ENCODE data around the gene LPIN2.
A peak's percentile ranks its signal among the peaks of the same experiment; 100 is the strongest.
"Not testable (repeated sequence)": the region's sequence is repeated elsewhere in the genome, so short reads cannot be mapped to it uniquely, and the experiment has no call there.

LPIN2 gene

DNA sequence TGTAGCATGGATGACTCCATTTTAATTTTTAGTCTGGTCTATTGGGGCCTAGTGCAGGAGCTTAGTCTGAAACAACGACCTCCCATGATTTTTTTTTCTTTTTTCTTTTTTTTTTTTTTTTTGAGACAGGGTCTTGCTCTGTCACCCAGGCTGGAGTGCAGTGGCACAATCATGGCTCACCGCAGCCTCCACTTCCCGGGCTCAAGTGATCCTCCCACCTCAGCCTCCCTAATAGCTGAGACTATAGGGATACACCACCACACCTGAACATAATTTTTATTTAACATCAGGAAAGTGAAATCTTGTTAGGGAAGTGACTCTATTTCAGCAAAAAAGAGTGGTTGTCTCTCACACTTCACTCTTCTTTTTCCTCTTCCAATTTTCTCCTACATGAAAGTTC is 15.2 kb upstream of the LPIN2 start:
- H3K9me3 Mint-ChIP-seq, H3K27me3 Mint-ChIP-seq, H3K36me3 Mint-ChIP-seq, H3K27ac Mint-ChIP-seq, H3K4me3 Mint-ChIP-seq, H3K4me1 Mint-ChIP-seq: not testable (repeated sequence)

DNA sequence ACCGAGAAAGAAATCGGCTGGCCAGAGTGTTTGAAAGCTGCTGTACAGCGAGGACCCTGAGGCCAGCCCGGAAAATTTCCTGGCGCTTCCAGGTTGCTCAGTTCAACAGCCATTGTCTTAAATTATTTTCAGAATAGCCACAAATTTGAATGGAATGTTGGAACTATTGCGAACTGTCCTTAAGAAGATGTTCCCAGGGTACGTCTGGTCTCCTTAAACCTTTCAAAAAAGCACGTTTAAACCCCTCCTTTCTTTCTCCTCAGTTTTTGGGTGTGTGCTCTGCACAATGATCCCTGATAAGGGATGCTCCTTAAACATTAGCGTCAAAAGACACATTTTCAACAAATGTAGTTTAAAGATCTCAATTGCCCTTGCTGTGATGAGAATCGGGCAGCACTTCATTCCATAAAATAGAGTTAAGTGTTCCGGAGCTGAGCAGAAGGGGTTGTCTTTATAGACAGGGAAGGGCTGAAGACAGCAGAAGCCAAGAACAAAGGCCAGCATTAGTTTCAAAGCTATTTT is 14.5 kb upstream of the LPIN2 start:
- Mint-ChIP-seq H3K27me3 (no peaks in the 10 kb centered on the region), H3K4me3 (no peak overlapping the region), H3K36me3 (no peaks in the 10 kb centered on the region), H3K27ac (no peak overlapping the region), H3K4me1 (no peaks in the 10 kb centered on the region), H3K9me3 (no peaks in the 10 kb centered on the region)

DNA sequence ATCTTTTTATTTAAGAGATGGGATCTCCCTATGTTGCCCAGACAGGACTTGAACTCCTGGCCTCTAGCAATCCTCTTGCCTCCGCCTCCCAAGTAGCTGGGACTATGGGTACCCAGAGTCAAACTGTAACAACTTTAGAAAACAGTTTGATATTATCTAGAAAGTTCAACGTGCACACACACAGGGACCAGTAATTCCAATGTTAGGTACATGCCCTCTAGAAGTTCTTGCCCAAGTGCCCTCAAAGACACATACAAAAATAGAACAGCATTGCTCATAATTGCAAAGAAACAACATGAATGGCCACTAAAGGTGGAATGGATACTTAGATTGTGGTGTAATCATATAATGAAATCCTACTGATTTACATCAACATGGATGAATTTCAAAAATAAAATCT is 12.6 kb upstream of the LPIN2 start:
- no peaks in the 10 kb centered on the region for H3K36me3 Mint-ChIP-seq
- H3K4me1 Mint-ChIP-seq, result no peaks in the 10 kb centered on the region
- H3K9me3 Mint-ChIP-seq, result no peaks in the 10 kb centered on the region
- no peak overlapping the region for H3K4me3 Mint-ChIP-seq
- no peaks in the 10 kb centered on the region for H3K27me3 Mint-ChIP-seq
- no peak overlapping the region for H3K27ac Mint-ChIP-seq

DNA sequence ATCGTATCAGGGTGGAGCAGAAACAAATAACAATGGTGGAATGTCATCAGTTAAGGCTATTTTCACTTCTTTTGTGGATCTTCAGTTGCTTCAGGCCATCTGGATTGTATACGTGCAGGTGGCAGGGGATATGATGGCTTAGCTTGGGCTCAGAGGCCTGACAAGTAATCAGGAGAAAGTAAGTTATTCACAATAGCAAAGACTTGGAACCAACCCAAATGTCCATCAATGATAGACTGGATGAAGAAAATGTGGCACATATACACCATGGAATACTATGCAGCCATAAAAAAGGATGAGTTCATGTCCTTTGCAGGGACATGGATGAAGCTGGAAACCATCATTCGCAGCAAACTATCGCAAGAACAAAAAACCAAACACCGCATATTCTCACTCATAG is 10.7 kb upstream of the LPIN2 start:
- H3K27me3 Mint-ChIP-seq, H3K4me3 Mint-ChIP-seq, H3K27ac Mint-ChIP-seq, H3K4me1 Mint-ChIP-seq, H3K36me3 Mint-ChIP-seq, H3K9me3 Mint-ChIP-seq: not testable (repeated sequence)

DNA sequence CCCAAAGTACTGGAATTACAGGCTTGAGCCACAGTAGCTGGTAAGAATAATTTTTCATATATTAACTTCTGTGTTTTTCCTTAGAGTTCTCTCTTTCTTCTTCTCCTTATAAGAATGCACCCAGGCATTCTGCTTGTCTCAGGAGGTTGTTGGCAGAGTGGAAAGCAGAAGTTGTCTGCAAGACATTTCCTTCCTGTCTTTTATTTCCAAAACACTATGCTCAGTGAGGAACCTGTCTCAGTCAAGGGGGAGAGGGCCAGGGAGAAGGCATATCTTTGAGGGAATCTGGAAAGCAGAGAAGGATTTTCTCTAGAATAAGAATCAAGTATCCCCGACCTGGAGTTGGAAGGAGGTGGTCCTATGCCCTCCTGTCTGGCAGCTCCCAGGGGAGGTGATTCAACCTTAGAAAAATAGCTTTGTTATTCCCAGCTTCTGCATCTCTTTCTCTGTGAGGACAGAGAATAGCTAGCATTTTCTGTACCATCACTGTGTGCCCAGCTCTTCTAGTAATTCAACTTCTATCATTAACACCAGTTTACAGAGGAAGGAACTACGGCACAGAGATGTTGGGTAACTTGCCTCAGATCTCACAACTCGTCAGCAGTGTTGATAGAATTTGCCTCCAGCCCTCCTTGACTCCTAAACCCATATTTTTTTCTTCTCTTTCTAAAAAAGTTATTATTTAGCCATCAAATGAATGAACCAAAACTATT is 3.8 kb upstream of the LPIN2 start:
- Mint-ChIP-seq H3K9me3 (no peaks in the 10 kb centered on the region), H3K36me3 (peaks cover 2% of the 10 kb centered on the region), H3K4me3 (no peak overlapping the region), H3K27me3 (no peaks in the 10 kb centered on the region), H3K4me1 (peaks cover 42% of the 10 kb centered on the region), H3K27ac (peak overlapping the region; percentile 56)

DNA sequence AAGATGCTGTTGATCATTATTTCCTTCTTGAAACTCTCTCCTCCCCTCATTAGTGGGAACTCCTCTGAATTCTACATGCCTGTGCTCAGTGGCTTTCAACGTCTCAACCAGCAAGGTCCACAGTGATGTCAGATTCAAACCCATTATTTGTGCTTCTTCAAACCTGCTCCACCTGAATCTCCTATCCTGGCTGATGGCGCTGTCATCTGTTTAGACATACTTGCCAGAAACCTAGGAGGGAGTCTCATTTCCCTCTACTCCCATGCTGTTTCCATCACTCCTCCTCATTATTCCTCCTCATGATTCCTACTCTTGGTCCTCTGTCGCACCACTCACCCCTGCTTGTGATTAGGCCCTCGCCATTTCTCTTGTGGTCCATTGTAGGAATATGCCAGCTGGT is 2.9 kb upstream of the LPIN2 start:
- peaks cover 51% of the 10 kb centered on the region for H3K4me1 Mint-ChIP-seq
- H3K4me3 Mint-ChIP-seq, result peak overlapping the region; percentile 40
- H3K9me3 Mint-ChIP-seq, result no peaks in the 10 kb centered on the region
- H3K27ac Mint-ChIP-seq, result peak overlapping the region; percentile 56
- no peaks in the 10 kb centered on the region for H3K27me3 Mint-ChIP-seq
- peaks cover 3% of the 10 kb centered on the region for H3K36me3 Mint-ChIP-seq

DNA sequence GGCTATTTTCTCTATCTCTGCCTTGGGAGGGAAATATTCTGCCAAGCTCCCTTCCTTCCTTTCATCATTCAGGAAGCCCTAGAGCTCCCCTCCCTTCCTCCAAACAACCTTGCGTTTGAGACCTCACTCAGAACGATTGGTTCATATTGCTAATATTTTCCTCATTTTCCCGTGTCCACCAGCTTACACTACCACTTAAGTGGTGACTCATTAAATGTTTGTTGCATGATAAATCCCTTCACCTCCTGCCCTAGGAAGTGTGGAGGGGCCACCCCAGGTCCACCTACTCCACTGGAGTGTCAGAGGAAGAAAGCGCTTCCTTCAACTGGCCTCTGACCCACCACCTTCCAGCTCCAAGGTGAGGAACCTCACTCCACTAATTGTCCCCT is 2.3 kb upstream of the LPIN2 start:
- Mint-ChIP-seq H3K4me3 (peak overlapping the region; percentile 3), H3K36me3 (peaks cover 5% of the 10 kb centered on the region), H3K4me1 (peaks cover 58% of the 10 kb centered on the region), H3K9me3 (no peaks in the 10 kb centered on the region), H3K27ac (no peak overlapping the region), H3K27me3 (no peaks in the 10 kb centered on the region)

DNA sequence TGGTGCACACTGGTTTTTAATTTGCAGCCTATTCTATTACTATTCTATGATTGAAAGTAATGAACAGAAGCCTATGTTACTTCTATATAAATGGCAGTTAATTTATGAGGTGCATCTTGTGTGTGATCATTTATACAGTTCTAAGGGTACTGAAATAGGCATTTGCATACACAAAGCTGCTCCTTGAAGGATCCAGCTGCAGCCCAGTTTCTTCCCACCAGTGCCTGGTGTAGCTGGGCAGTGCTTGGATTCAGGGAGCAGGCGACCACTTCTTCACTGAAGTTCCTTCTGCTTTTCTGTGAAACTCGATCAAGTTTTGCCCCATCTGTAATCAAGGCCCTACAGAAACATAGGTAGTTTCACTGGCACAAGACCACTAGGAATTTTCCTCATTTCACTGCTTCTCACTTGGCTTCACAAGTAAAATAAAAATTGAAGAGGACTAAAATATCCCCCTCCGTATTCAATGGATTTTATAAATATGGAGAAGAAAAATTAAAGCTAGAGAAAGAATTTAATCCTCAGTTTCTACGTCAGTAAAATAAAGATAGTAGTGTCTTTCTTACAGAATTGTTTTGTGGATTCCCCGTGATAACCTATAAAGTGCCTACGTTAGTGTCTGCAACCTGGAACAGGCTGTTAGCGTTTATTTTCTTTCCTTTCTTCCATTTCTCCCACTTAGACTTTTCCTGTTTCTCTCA is 1.7 kb upstream of the LPIN2 start:
- no peaks in the 10 kb centered on the region for H3K27me3 Mint-ChIP-seq

DNA sequence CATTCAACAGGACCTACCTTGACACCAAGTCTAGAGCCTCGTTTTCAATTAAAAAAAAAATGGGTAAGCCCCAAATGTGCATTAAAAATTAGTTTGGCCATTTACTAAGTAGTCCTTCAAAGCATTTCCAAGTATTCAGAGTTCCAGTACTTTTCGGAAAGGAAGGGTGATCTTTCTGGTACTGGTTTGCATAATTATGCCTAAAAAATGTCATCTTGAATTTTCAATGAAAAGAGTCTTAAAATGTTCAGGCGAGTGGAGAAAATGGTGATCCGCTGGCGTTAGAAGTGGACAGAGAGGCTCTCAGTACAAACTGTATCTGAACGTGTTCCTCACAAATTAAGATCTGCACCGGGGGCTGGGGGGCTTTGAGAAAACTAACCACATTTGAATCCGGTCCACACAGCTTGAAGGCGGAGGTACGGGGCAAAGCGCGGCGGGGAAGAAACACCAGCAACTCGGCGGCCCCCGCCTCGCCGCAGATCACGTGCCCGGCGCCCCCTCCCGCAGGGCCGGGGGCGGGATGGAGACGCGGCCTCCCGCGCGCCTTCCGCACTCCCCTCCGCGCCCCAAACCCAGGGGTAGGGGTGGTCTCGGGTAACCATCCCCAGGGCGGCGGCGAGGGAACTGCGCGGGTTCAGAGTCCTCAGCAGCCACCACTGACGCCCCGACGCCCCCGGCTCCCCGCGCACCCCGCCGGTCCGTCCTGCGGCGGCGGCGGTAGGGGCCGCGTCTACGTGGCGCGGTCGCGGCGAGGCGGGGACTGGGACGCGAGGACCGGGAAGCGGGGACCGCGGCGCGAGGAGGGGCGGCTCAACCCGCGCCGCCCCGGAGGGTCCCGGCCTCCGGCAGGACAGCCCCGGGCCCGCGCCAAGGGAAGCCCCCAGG is 564 bp downstream of the LPIN2 start:
- peaks cover 77% of the 10 kb centered on the region for H3K4me1 Mint-ChIP-seq
- H3K36me3 Mint-ChIP-seq, result peaks cover 10% of the 10 kb centered on the region
- no peaks in the 10 kb centered on the region for H3K27me3 Mint-ChIP-seq
- peak overlapping the region; percentile 97 for H3K4me3 Mint-ChIP-seq
- no peaks in the 10 kb centered on the region for H3K9me3 Mint-ChIP-seq
- peak overlapping the region; percentile 92 for H3K27ac Mint-ChIP-seq

More for the DNA sequence above, 1.7 kb upstream of the LPIN2 start:
- Mint-ChIP-seq H3K4me1 (peaks cover 63% of the 10 kb centered on the region), H3K9me3 (no peaks in the 10 kb centered on the region), H3K36me3 (peaks cover 7% of the 10 kb centered on the region), H3K27ac (no peak overlapping the region), H3K4me3 (peak overlapping the region; percentile 3)

DNA sequence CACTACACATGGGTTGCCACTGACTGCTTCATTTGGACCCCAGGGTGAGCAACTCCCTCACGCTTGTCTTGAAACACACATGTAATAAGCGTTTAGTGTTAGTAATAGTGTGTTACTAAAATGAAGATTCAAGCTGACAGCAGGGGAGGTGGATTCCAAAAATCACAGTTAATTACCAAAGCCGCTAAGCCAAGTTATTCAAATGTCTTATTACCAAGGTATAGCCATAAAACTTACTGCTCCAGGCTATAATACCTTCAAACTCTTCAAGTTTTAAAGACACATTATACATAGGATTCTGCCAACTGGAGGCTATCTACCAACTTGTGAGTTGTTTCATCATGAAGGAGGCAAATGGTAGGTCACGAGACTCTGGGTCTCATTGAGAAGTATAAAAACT is 2.9 kb downstream of the LPIN2 start:
- peak overlapping the region; percentile 97 for H3K4me3 Mint-ChIP-seq
- H3K4me1 Mint-ChIP-seq, result peaks cover 64% of the 10 kb centered on the region
- H3K36me3 Mint-ChIP-seq, result peaks cover 11% of the 10 kb centered on the region
- H3K27me3 Mint-ChIP-seq, result no peaks in the 10 kb centered on the region
- H3K27ac Mint-ChIP-seq, result peak overlapping the region; percentile 88
- no peaks in the 10 kb centered on the region for H3K9me3 Mint-ChIP-seq

DNA sequence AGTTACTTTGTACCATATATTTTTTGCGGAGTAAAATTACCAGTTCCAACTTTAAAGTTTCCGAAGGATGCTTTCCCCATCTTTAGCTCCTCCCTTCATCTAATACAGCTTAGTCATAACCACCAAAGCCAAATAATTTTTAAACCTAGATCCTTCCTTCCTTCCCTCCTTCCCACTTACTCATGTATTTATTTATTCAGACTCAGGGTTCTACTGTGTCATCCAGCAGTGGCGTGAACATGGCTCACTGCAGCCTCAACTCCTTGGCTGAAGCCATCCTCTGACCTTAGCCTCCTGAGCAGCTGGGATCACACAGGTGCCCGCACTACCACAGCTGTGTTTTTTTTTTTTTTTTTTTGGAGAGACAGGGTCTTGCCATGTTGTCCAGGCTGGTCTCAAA is 4.4 kb downstream of the LPIN2 start:
- Mint-ChIP-seq H3K4me3 (no peak overlapping the region), H3K4me1 (peaks cover 70% of the 10 kb centered on the region), H3K36me3 (peaks cover 20% of the 10 kb centered on the region), H3K9me3 (no peaks in the 10 kb centered on the region), H3K27me3 (no peaks in the 10 kb centered on the region), H3K27ac (peak overlapping the region; percentile 53)

DNA sequence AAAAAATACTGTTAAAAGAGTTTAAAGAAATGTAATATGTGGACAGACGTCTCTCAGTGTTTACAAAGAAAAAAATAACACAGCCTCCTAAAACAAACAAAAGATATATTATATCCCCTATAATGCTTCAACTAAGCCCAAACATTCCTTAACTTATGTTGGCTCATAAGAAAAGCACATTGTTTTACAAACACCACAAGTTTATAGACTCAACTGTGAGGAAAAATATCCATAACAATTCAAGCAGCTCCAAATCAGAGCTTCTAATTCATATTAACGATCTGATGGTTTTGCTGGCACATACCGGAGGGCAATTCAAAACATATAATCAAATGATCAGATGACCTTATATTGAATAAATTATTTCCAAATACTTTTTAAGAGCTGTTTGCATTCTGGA is 5.5 kb downstream of the LPIN2 start:
- no peaks in the 10 kb centered on the region for H3K27me3 Mint-ChIP-seq
- no peaks in the 10 kb centered on the region for H3K9me3 Mint-ChIP-seq
- peaks cover 20% of the 10 kb centered on the region for H3K36me3 Mint-ChIP-seq
- H3K4me1 Mint-ChIP-seq, result peaks cover 78% of the 10 kb centered on the region
- H3K4me3 Mint-ChIP-seq, result no peak overlapping the region
- H3K27ac Mint-ChIP-seq, result no peak overlapping the region

DNA sequence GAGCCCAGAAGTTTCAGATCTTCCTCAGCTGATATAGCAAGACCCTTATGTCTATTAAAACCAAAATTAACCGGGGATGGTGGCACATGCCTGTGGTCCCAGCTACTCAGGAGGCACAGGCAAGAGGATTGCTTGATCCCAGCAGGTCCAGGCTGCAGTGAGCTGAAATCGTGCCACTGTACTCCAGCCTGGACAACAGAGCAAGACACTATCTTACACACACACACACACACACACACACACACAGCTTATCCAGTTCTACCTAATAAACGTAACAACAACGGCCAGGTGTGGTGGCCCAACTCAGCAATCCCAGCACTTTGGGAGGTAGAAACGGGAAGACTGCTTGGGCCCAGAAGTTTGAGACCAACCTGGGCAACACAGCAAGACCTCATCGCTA is 7.5 kb downstream of the LPIN2 start:
- Mint-ChIP-seq H3K36me3 (peaks cover 29% of the 10 kb centered on the region), H3K9me3 (no peaks in the 10 kb centered on the region), H3K4me3 (no peak overlapping the region), H3K27ac (no peak overlapping the region), H3K4me1 (peaks cover 79% of the 10 kb centered on the region), H3K27me3 (no peaks in the 10 kb centered on the region)

DNA sequence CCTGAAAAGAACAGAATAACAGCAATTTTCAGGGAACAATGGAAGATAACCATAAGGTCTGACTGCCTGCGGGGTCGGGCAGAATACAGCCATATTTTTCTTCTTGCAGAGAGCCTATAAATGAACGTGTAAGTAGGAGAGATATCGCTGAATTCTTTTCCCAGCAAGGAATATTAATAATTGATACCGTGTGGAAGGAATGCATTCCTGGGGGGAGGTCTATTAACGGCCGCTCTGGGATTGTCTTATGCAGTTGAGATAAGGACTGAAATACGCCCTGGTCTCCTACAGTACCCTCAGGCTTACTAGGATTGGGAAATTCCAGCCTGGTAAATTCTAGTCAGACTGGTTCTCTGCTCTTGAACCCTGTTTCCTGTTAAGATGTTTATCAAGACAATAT is 9.2 kb downstream of the LPIN2 start:
- Mint-ChIP-seq H3K36me3 (peaks cover 28% of the 10 kb centered on the region), H3K4me1 (peaks cover 84% of the 10 kb centered on the region)
- not testable (repeated sequence) for H3K4me3 Mint-ChIP-seq, H3K27ac Mint-ChIP-seq, H3K27me3 Mint-ChIP-seq, H3K9me3 Mint-ChIP-seq

DNA sequence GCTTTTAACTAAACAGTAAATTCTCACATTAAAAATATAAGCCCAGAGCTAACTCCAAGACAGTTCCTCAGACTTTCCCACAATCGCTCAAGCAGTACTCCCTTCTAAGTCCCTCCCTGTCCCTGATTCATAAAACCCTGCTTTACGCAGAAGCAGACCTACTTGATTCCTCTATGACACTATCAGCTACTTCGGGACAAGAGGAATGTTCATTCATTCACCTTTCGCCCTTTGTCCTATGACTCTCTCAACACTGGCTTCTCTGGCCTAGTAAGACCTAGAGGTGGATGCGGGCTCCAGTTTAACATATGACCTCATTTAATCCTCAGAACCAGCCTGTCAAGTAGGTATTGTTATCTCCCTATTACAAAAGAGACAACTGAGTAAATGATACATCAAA is 10.2 kb downstream of the LPIN2 start:
- Mint-ChIP-seq H3K4me1 (peaks cover 86% of the 10 kb centered on the region), H3K36me3 (peaks cover 28% of the 10 kb centered on the region), H3K27me3 (no peaks in the 10 kb centered on the region), H3K4me3 (no peak overlapping the region), H3K27ac (peak overlapping the region; percentile 5), H3K9me3 (no peaks in the 10 kb centered on the region)

DNA sequence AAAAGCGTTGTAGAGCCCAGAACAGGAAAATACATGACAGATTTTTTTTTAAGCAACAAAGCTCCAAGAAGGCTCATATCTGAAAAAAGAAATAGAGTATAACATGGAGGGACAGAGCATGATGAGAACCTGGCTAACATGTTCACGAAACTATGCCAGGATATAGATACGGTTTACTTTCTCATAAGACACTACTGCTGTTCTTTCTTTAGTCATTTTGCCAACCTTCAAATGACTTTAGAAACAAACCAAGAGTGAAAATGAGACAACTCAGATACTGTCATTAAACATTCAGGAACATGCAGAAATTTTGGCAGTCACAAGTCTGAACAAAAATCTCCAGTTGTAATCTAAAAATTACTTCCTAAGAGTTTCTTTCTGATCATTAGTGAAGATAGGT is 14.3 kb downstream of the LPIN2 start:
- Mint-ChIP-seq H3K36me3 (peaks cover 16% of the 10 kb centered on the region), H3K9me3 (no peaks in the 10 kb centered on the region), H3K4me3 (peak overlapping the region; percentile 78), H3K27me3 (no peaks in the 10 kb centered on the region), H3K4me1 (peaks cover 90% of the 10 kb centered on the region), H3K27ac (peak overlapping the region; percentile 98)

All from activated naive CD4-positive, alpha-beta T cell treated with anti-CD3 and anti-CD28 coated beads, Interleukin-2, amount 50 U/mL, for 24 hours (primary cell).